AG08395 (cell line): Measurements from ENCODE around the gene HOXA3.

Source experiments
- DNase-seq: peaks from one replicate; pipeline ENCODE4 v3.0.0; 2012; ENCODE audit warnings: mixed read lengths, low spot score

HOXA3 gene

DNA sequence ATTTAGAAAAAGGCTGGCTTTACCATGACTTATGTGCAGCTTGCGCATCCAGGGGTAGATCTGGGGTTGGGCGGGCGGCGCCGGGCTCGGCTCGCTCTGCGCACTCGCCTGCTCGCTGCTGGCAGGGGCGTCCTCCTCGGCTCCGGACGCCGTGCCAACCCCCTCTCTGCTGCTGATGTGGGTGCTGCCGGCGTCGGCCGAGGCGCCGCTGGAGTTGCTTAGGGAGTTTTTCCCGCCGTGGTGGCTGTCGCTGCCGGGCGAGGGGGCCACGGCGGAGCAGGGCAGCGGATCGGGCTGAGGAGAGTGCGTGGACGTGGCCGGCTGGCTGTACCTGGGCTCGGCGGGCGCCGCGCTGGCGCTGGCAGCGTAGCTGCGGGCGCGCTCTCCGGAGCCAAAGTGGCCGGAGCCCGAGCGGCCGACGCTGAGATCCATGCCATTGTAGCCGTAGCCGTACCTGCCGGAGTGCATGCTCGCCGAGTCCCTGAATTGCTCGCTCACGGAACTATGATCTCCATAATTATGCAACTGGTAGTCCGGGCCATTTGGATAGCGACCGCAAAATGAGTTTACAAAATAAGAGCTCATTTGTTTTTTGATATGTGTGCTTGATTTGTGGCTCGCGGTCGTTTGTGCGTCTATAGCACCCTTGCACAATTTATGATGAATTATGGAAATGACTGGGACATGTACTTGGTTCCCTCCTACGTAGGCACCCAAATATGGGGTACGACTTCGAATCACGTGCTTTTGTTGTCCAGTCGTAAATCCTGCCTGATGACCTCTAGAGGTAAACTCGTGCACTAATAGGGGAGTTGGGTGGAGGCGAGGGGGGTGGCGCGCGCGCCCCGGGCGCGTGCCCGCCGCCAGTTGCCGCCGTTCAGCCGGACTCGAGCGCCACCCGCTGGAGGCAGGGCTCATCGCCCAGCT is 9.1 kb downstream of the HOXA3 start, which contains the start of gene HOXA5:
Gene HOXA5, minus strand, starts transcription at position 659 of the 927 bp plus-strand sequence. Its CDS starts 74 bp downstream, at position 585.
- no peak for DNase-seq

DNA sequence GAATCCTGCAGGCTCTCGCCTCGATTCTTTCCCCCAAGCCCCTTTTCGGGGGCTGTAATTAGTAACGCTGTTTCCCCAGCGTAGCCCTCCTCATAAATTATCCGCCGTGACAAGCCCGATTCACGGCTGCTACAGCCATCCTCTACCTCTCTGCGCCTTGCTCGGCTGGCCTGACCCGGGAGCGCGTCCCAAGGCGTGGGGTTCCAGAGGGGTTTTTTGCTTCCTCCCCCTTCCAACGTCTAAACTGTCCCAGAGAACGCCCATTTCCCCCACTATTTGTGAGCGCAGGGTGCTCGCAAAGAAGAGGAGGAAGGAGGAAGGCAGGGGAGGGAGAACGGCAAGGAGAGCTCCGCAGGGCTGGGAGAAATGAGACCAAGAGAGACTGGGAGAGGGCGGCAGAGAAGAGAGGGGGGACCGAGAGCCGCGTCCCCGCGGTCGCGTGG is 9.8 kb downstream of the HOXA3 start:
- DNase-seq: no peak

DNA sequence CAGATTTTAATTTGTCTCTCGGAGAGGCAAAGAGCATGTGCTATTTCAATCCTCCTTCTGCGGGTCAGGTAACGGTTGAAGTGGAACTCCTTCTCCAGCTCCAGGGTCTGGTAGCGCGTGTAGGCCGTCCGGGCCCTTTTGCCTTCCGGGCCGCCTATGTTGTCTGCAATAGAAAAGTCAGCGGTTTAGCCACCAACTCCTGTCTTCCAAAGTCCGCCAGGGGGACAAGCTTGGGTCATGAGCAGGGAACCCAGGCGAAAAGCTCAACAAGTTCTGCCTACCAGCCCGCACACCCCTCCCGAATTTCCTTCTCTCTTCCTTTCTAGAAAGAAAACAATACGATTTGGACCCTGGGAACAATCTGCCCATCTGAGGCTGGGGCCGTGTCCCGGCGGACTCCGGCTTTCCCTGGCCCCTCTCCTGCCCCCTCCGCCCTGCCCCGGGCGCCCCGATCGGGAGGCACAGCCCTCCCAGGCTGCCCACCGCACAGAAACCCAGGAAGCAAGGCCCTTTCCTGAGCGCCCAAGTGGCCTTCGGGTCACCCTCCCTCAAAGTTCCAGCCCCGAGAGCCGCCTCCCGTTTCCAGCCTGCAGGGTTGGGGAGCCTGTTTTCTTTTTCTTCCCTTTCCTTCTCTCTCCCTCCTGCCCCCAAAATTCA is 10.3 kb downstream of the HOXA3 start:
- no peak for DNase-seq

DNA sequence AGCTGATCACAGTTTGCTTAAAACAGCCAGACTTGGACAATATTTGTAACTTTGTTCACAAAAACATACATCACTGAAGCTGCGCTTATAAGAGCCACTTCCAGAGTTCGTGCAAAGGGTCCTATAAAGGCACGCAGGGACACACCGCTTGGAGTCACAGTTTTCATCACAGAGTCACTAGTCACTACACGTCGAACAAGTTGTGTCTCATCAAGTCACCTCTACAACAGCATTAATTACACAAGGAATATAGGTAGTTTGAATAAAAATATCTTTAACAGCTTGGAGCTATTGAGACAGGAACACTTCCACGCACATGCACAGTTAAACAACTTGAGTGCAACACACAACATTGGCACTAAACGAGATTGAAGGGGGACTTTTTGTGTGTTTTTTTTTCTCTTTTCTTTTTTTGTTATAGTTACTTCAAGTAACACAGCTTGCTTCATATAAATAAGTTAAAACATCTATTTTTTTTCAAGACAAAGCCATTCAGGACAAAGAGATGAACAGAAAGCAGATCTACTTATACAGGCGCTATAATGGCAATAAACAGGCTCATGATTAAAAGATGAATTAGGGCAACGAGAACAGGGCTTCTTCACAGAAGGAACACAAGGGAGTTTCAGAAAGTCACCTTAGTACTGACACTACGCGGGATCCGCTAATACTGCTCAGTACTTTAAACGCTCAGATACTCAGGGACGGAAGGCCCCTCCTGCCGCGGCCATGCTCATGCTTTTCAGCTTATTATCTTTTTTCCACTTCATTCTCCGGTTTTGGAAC is 11.1 kb downstream of the HOXA3 start:
- DNase-seq: no peak

DNA sequence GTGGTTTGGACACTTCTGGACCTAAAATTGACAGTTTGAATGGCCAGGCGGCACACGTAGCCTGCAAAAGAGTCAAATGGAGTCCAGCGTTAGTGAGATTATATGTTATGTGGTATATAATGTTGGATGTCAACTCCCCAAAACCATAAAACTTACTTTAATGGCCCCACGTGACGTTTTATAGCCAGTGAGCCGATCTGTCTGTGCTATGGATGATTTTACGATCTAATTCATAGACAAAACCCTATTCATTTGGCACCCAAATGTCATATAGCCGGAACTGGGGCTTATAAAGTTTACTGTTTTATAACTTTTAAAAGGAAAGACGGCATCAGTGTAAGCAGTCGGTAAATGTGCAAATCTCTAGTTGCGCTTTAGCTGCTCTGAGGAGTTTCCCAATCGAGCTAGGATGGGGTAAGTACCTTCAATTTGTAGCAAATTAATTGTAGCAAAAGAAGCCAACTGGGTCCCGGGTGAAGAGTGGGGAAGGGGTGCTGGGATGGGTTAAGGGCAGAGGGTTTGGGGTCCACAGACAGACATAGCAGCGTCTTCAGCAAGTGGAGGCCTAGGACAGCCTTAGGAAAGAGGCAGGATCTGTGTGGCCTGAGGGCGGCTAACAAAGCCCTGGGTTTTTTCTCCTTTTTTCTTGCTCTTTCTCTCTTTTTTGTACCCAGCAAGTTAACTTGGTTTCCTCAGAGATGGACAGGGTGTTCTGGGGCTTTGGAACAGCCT is 12.1 kb downstream of the HOXA3 start:
- no peak for DNase-seq

DNA sequence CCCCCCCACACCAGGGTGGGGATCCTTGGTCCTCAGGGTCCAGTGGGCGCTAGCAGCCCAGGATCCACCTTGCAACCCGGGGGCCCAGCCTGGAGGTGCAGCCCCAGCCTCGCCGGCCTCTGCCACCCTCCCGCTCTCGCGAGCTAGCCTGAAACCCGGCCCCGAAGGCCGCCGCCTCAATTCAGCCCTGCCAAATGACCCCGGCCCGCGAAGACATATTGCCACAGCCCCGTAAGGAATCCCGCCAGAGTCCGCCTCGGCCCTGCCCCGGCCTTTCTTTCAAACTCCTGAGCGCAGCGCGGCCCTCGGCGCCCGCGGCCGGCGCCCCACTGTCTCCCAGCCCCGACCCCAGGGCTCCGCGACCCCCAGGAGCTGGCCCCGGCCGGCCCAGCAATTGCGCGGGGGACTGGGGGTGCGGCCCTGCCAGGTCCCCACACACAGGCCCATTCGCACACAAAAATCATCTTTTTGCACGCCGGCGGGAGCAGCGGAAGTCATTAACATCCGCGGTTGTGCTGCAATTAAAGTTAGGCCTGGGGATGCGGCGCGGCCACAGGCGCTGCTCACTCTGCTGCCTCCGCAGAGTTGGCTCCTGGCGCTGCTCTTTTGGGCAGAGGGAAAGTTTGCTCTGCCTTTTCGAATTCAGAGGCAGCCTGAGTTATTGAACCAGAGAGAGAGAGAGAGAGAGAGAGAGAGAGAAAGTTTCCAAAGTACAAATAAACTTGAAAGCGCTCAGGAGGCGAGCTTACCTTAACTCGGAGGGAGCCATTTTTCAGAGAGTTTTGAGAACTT is 12.9 kb downstream of the HOXA3 start:
- no peak for DNase-seq

DNA sequence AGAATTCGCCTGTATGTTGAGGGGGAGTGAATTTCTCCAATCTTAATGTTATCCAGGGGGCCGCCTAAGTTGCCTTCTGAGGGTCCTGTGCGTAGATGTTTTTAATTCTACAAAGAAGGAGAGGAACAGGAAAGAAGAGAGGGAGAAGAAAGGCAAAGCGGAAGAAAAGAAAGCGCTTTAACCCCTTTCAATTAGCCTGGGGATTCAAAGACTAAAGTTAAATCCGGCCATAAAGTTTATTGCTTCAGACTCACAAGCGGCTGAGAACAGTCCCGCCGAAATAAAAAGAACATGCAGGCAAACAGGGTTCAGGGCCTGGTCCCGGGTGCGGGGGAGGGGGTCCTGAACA is 13.4 kb downstream of the HOXA3 start:
- no peak for DNase-seq

DNA sequence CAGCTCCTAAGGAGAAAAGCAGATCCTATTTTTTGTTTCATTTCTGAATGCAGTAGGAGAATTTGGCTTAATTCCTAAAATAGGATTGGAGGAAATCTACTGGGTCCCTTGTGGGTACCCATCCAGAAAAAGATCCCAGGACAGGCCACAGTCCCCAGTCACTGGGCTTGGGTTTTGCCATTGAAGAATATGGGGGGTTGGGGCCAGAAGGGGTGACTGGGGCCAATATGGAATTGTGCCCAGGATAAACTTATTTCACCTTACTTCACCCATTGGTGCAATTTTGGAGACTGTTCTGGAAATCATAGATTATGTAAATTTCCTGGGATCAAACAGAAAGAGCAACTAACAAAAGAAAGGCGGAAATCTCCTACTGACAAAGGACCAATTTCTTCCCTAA is 13.9 kb downstream of the HOXA3 start:
- DNase-seq: no peak

DNA sequence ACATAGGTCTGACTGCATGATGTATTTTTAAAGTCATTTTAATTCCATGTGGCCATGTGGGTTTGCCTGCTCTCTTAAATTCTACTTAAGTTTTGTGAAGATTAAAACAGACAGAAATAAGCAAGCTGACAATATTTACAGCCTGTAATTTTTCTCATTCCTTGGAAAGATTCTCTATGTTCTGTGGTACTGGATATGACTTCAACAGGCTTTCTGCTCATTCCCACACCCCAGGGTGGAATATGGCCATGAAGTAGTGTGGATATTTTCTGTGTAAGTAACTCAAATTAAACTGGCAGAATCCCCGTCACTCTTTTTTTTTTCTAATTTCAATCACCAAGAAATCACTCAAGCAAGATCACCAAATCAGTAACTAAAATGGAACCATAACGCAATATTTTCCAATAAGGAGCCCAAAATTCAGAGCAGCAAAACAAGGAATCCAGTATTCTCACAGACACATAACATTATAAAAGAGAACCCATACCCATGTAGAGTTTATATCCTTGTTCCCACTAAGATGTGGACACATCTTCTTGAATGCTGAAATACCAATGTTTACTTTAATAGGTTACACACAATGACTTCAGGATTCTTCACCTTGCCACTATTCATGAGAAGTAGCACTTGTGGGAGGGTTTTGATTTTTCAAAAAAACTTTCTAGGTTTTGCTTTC is 14.6 kb downstream of the HOXA3 start:
- no peak for DNase-seq

DNA sequence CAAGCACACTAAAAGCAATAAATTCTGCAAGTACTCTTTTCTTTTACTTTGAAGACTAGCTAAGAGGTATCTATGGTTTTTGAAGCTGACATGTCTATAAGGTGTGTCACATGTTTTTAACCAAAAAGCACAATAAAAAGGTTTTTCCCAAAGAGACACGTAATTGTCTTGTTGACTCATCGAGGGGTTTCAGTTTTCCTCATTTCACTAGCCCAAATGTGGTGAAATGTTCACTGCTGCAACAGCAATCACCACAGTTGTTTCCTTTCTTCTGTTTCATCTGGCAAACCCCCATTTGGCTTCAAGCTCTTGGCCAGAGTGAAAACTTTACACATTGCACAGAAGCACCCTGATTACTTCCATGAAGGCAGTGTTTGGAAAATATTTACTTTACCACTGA is 18.0 kb downstream of the HOXA3 start:
- peak; percentile 91 for DNase-seq

DNA sequence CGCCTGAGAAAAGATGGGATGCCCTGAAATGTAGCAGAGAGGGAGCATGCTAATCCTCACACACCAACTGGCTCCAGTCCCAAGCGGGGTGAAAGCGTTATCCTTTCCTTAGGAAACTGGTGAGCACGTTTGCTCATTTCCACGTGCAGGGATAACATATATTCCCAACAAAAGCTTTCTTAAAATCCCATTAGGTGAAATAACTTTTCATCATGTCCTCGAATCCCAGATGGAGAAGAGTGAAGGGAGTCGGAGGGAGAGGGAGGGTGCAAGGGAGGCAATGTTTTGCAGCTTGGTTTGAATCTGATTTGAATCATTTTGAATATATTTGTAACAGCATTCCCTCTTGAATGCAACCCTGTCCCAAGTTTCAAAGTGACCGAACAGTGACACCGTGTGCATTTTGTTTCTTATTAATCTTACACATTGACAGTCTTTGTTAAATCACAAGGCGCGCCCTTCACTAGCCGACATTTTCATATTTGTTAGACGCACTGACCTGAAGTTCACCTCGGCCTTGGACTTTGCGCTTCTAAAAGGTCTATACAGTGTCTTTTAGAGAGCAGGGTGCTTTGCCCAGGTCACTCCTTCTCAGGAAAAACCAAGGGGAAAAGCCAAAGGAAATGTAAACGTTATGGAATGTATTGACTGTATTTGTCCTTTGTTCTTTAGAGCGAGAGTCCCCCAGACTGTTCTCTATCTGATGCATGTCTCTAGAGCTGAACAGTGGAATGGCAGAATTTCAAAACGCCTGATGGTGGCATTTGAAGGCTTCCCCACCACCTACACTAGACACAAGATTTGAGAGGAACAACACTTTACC is 18.8 kb downstream of the HOXA3 start:
- no peak for DNase-seq

DNA sequence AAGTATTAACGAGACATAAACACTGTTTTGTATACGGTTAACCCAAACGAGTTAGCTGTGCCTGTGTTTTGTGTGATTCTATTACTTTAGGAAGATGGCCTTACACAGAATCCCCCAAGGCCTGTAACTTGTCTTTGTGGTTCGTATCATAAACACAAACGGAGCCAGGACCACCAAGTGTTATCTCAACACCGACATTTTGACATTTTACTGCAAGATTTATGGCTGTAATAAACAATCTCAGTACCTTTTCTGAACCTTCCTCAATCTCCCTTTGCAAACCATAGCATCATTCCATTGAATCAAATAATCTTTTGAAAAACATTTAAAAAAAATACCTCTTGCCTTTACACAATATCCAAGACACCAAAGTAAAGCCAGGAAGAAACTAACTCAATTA is 19.4 kb downstream of the HOXA3 start:
- no peak for DNase-seq

DNA sequence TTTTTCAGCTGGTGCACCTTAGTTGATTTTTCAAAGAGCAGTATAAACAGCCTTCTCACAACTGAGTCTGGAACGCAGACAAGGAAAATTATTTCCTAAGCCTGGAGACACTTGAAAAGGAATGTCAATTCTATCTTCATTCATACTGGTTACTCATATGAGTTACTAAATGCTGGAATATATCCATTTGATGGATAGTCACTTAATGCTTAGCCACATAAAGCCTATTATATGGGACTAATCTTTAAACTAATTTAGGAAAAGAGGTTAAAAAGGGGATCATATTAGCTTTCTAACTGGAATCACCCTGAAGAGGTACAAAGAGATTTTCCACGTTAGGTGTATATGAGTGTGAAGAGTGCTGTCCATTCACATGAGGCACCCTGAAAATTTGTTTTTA is 20.2 kb downstream of the HOXA3 start:
- DNase-seq: no peak

DNA sequence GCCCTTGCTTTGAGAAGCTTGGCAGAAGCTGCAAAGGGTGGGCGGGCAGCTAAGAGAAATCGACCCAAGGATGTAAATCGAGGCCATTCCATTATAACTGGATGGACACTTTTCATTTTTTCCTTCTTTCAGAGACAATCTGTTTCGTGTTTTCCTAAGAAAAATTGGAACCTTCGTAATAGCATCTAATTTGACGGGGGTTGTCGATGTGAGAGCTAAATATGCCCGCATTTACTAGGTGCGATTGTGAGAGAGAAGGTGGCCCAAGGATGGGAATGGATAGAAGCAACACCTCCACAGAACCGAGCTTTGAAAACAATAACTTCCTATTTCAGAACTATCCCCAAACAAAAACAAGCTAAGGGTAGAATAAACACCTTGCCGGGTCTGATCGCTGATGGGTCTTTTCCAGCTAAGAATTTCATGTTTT is 21.0 kb downstream of the HOXA3 start:
- no peak for DNase-seq

DNA sequence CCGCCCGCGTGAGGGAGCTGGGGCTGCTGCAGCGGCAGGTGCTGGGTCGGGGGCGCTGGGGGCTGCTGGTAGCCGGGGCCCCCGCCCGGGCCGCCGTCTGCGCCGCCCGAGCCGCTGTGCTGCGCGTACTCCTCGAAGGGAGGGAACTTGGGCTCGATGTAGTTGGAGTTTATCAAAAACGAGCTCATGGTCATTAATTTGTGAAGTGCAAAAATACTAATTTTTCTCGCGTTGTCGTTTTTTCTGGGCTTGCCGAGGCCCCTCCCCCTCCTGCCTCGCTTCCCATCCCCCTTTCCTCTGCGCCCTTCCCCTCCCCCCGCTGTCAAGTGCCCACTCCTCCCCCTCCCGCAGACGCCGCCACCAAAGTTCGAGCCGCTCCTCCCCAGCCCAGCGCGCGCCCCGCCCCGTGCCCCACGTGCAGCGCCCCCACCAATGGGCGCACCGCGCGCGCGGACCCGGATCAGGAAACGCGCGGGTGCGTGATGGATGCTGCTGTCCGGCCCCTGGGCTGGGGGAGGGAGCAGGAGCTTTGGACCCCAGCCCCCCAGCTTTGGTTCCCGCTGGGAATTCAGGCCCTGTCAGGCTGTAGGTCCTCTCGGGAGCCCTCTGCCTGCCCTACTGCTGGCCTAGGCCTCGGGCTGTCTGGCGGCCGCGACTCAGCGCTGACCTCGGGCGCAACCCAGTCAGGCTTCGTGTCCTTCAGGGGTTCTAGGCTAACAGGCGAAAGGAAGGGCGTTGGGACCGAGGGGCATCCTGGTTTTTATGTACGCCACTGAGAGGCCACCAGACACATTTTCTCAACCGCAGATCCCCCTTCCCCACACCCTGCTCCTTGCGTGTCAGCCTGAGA is 21.6 kb downstream of the HOXA3 start, which contains the start of gene HOXA4:
Gene HOXA4, minus strand, starts transcription at position 218 of the 850 bp plus-strand sequence. Its CDS starts 24 bp downstream, at position 194.
- peak; percentile 97 for DNase-seq

DNA sequence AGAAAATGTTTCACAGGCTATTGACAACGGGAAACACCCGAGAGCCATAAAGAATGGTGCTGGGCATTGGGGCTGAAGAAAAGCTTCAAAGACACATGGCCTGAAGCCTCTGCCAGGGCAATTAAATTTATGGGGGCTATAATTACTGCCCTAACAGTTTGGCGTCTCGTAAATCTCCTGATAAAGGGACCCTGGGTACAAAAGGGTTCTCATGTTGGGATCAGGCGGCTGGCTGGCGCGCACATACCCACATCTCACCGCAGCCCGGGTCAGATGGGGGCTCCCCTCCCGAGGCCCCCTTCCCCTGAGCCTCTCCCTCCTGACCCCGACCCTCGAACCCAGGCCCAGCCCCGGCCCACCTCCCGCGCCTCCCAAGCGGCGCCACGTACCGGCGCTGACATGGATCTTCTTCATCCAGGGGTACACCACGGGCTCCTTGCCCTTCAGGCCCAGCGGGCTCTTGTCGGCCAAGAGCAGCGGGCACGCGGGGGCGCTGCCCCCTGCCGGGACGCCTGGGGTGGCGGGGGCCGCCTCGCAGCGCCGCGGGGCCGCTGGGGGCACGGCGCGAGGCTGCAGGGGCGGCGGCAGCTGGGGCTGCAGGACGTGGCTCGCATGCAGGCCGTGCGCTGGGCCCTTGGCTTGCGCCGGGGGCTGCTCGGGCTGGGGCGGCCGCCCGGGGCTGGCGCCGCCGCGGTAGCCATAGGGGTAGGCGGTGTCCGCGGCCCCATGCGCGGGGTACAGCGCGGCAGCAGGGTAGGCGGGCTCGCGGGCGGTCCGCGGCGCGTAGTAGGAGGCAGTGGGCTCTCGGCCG is 22.4 kb downstream of the HOXA3 start:
- peak; percentile 59 for DNase-seq
